GM12891 (cell line): ENCODE results near the gene EIF2A.

Experiments used
- POLR2A ChIP-seq: IDR thresholded peaks from 2 replicates; pipeline ENCODE4 v1.6.1; 2011; ENCODE audit warnings: low read depth, low read length, control low read depth
- POLR2AphosphoS5 ChIP-seq: IDR thresholded peaks from 2 replicates; pipeline ENCODE4 v1.6.1; 2011; ENCODE audit warnings: low read depth, low read length, control low read depth

GRCh38 chr3:150521463-150521862 lies 25.1 kb upstream of the EIF2A start:
- TF ChIP-seq POLR2AphosphoS5 (no peak), POLR2A (no peak)
